Osteocyte (in vitro differentiated cells): Measurements from ENCODE around the gene AATF. TPM values are rescaled to one million over a fixed set of nuclear protein-coding genes. Genes with fewer than 3 reads are reported as not detected.

Source experiments
- DNase-seq: peaks from one replicate; pipeline ENCODE4 v3.0.0; 2021; ENCODE audit warnings: mixed read lengths; ENCODE audit not compliant: unreplicated experiment; ENCODE audit errors: extremely low spot score
- H3K27ac Mint-ChIP-seq: one replicate; pipeline ENCODE4 v1.8.0; 2021; ENCODE audit warnings: mild to moderate bottlenecking, mixed read lengths; ENCODE audit not compliant: unreplicated experiment
- H3K27me3 Mint-ChIP-seq: one replicate; pipeline ENCODE4 v1.8.0; 2021; ENCODE audit warnings: mixed read lengths; ENCODE audit not compliant: unreplicated experiment
- H3K36me3 Mint-ChIP-seq: one replicate; pipeline ENCODE4 v1.8.0; 2021; ENCODE audit warnings: mixed read lengths; ENCODE audit not compliant: unreplicated experiment
- H3K4me1 Mint-ChIP-seq: one replicate; pipeline ENCODE4 v1.8.0; 2021; ENCODE audit warnings: mixed read lengths; ENCODE audit not compliant: unreplicated experiment
- H3K4me3 Mint-ChIP-seq: one replicate; pipeline ENCODE4 v1.8.0; 2021; ENCODE audit warnings: mild to moderate bottlenecking, moderate library complexity, mixed read lengths; ENCODE audit not compliant: unreplicated experiment
- H3K9me3 Mint-ChIP-seq: one replicate; pipeline ENCODE4 v1.8.0; 2021; ENCODE audit warnings: mixed read lengths; ENCODE audit not compliant: unreplicated experiment
- total RNA-seq: library from RNA; stranded (reverse); gene quantifications from 2 replicates; pipeline ENCODE4 v1.2.1, GENCODE V29; 2021
- TF ChIP-seq, protein P1 (sequence below): fragments of 200-600 bp; sonication (generic); IDR thresholded peaks from 2 replicates; pipeline ENCODE4 v1.5.0; 2021; ENCODE audit warnings: antibody characterized with exemption, mild to moderate bottlenecking, moderate library complexity

Gene AATF
- total RNA-seq, 1 donor from 2014 or later, result 39.6 TPM

DNA sequence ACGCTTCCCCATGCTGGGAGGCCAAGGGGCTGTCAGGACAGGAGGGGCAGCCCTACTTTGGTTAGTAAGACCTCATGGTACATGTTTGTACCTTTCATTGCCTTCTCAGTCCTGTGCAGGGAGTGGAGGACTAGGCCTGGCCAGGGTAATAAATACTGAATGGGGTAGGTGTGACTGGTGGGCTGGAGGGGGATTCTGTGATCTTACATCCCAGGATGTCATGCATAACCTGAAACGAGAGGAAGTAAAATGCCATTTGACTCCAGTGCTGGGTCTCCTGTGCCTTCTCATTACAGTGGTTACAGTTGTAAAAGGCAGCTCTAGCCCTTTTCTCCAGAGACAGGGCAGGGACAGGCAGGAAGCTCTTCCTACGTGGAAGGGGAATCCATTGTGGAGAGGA lies 138.2 kb downstream of the AATF start:
- Mint-ChIP-seq H3K9me3 (no peaks in the 10 kb centered on the region), H3K4me1 (no peaks in the 10 kb centered on the region), H3K36me3 (peaks cover 28% of the 10 kb centered on the region), H3K27ac (no peak overlapping the region), H3K4me3 (no peak overlapping the region), H3K27me3 (no peaks in the 10 kb centered on the region)
- TF ChIP-seq, protein P1, sequence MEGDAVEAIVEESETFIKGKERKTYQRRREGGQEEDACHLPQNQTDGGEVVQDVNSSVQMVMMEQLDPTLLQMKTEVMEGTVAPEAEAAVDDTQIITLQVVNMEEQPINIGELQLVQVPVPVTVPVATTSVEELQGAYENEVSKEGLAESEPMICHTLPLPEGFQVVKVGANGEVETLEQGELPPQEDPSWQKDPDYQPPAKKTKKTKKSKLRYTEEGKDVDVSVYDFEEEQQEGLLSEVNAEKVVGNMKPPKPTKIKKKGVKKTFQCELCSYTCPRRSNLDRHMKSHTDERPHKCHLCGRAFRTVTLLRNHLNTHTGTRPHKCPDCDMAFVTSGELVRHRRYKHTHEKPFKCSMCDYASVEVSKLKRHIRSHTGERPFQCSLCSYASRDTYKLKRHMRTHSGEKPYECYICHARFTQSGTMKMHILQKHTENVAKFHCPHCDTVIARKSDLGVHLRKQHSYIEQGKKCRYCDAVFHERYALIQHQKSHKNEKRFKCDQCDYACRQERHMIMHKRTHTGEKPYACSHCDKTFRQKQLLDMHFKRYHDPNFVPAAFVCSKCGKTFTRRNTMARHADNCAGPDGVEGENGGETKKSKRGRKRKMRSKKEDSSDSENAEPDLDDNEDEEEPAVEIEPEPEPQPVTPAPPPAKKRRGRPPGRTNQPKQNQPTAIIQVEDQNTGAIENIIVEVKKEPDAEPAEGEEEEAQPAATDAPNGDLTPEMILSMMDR, result no peak
- no peak for DNase-seq

DNA sequence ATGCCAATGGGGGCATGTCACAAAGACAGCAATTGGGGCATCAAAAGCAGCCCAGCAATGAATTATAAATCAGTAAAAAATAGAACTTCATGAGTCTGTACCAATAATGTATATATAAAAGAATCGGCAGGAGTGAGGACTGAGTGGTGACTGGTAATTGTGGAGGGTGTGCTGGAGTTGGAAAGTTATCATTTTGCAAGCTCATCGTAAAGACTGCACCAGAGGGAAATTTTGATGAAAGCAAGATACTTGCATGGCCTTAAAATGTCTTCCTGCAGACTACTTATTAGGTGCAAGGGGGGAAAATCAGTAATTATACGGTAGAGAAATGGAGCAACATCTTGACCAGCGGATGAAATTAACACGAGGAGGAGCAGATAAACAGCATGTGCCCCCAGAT lies 138.9 kb downstream of the AATF start:
- Mint-ChIP-seq H3K4me1 (no peaks in the 10 kb centered on the region), H3K4me3 (no peak overlapping the region), H3K9me3 (no peaks in the 10 kb centered on the region), H3K27ac (no peak overlapping the region), H3K36me3 (peaks cover 28% of the 10 kb centered on the region), H3K27me3 (no peaks in the 10 kb centered on the region)
- TF ChIP-seq, protein P1, result no peak
- no peak for DNase-seq

DNA sequence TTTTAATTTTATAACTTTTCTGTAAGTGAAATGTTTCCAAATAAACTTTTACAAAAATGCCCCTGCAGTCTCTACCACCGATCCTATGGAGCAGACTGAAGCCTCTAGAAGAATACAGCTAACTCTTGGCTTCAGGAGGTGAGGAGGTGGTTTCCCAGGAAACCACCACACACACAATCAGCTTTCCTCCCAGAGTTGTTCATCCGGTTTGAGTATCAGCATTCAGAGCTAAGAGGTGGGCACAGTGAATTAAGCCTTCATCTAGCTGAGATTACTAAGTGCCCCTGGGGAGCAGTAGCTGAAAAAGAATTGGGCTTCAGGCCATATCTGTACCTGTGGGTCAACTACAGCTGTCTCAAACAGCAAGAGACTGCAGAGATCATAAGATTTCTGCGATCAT lies 139.7 kb downstream of the AATF start:
- Mint-ChIP-seq H3K4me1 (no peaks in the 10 kb centered on the region), H3K27ac (no peak overlapping the region), H3K27me3 (no peaks in the 10 kb centered on the region), H3K4me3 (no peak overlapping the region), H3K9me3 (no peaks in the 10 kb centered on the region), H3K36me3 (peaks cover 28% of the 10 kb centered on the region)
- TF ChIP-seq, protein P1, result no peak
- no peak for DNase-seq

DNA sequence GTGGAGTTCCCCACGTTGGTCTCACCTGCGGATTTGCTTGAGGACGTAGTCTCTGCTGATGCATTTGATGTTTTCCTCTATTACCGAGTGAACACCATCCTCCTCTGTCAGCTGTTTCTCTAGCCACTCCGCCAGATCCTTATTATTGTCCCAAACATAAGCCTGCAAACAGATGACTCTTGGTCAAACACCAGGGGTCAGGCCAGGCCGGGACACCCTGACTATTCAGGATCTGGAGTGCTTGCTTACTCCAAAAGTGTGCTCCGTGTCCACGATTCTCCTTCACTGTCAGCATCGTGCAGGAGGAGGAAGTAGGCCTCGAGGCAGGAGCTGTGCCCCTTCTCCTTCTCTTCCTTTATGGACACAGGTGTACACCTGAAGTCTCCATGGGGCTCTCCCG lies 140.2 kb downstream of the AATF start:
- Mint-ChIP-seq H3K4me1 (no peaks in the 10 kb centered on the region), H3K27me3 (no peaks in the 10 kb centered on the region), H3K36me3 (peaks cover 26% of the 10 kb centered on the region), H3K4me3 (no peak overlapping the region), H3K27ac (no peak overlapping the region), H3K9me3 (no peaks in the 10 kb centered on the region)
- DNase-seq, result no peak
- TF ChIP-seq, protein P1, result no peak

DNA sequence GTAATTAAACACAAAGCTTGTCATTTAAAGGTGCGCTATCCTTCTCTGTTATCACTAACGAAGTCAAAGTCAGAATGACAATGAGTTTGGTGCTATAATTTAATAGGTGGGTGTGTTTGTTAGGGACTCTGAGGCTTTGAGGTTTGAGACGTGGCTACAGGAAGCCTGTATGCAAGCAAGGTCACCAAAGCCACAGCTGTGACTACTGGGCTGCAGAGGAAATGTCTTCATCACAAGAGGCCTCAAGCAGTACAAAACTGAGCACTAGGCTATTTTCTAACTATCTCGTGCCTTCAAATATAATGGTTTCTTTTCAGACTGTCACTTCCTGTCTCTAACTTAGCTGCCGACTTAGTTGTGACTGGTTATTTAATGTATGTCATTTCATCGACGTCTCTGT lies 141.2 kb downstream of the AATF start:
- H3K27ac Mint-ChIP-seq, result no peak overlapping the region

More for the DNA sequence above, 141.2 kb downstream of the AATF start:
- no peaks in the 10 kb centered on the region for H3K27me3 Mint-ChIP-seq
- no peak overlapping the region for H3K4me3 Mint-ChIP-seq
- no peaks in the 10 kb centered on the region for H3K4me1 Mint-ChIP-seq
- H3K36me3 Mint-ChIP-seq, result peaks cover 25% of the 10 kb centered on the region
- TF ChIP-seq, protein P1, result no peak
- no peaks in the 10 kb centered on the region for H3K9me3 Mint-ChIP-seq
- DNase-seq, result no peak
